ENCODE measurements around the gene RASSF1. TPM values are rescaled to one million over a fixed set of nuclear protein-coding genes. Genes with fewer than 3 reads are reported as not detected.

RASSF1 gene
- total RNA-seq, 1 experiment from 2014 or later: 17.4 TPM

DNA sequence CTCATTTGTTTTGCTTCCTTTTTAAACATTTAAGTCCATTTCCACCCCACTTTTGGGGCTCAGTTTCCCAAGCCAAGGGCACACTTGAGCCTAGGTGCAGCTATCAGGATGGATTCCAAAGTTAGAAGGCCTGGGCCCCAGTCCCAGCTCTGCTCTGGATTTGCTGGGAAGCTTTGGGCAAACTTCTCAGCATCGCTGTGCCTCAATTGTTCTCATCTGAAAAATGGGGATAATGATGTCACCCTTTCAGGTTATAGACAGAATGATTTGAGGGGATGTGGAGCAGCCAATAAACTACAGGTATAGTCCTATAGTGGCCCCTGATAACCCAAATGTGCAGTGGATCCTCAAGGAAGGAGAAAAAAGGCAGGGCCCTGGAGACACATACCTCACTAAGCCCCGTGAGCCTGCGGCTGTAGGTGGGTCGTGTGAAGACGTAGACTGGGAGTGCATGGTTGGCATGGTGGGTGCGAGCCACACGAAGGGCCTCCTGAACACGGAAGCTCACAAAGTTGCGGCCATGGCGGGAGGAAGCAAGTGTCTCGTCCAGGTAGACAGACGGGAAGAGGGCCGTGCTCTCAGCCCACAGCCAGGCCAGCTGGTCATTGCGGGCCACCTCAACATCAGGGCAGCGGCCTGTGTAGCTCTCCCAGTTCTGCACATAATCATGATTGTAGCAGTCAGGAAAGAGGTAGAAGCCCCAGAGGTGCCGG lies 21.3 kb downstream of the RASSF1 start:
- TSS peak; percentile 63 for BruUV-seq (replicated peaks)
- TF ChIP-seq SIN3A (IDR thresholded peaks at IDR 0.05; ENCODE audit: borderline replicate concordance, insufficient read depth, low read depth, low read length) (no peak), TCF7L2 (IDR thresholded peaks at IDR 0.05; ENCODE audit: low read depth, low read length) (no peak), POLR2AphosphoS5 (IDR thresholded peaks at IDR 0.05; ENCODE audit: low read depth, low read length) (no peak)
- TF ChIP-seq, protein P1, sequence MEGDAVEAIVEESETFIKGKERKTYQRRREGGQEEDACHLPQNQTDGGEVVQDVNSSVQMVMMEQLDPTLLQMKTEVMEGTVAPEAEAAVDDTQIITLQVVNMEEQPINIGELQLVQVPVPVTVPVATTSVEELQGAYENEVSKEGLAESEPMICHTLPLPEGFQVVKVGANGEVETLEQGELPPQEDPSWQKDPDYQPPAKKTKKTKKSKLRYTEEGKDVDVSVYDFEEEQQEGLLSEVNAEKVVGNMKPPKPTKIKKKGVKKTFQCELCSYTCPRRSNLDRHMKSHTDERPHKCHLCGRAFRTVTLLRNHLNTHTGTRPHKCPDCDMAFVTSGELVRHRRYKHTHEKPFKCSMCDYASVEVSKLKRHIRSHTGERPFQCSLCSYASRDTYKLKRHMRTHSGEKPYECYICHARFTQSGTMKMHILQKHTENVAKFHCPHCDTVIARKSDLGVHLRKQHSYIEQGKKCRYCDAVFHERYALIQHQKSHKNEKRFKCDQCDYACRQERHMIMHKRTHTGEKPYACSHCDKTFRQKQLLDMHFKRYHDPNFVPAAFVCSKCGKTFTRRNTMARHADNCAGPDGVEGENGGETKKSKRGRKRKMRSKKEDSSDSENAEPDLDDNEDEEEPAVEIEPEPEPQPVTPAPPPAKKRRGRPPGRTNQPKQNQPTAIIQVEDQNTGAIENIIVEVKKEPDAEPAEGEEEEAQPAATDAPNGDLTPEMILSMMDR (IDR thresholded peaks at IDR 0.05): no peak
- TF ChIP-seq, protein P2, sequence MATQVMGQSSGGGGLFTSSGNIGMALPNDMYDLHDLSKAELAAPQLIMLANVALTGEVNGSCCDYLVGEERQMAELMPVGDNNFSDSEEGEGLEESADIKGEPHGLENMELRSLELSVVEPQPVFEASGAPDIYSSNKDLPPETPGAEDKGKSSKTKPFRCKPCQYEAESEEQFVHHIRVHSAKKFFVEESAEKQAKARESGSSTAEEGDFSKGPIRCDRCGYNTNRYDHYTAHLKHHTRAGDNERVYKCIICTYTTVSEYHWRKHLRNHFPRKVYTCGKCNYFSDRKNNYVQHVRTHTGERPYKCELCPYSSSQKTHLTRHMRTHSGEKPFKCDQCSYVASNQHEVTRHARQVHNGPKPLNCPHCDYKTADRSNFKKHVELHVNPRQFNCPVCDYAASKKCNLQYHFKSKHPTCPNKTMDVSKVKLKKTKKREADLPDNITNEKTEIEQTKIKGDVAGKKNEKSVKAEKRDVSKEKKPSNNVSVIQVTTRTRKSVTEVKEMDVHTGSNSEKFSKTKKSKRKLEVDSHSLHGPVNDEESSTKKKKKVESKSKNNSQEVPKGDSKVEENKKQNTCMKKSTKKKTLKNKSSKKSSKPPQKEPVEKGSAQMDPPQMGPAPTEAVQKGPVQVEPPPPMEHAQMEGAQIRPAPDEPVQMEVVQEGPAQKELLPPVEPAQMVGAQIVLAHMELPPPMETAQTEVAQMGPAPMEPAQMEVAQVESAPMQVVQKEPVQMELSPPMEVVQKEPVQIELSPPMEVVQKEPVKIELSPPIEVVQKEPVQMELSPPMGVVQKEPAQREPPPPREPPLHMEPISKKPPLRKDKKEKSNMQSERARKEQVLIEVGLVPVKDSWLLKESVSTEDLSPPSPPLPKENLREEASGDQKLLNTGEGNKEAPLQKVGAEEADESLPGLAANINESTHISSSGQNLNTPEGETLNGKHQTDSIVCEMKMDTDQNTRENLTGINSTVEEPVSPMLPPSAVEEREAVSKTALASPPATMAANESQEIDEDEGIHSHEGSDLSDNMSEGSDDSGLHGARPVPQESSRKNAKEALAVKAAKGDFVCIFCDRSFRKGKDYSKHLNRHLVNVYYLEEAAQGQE (IDR thresholded peaks at IDR 0.05; ENCODE audit: insufficient read depth in 1 of 2, low read depth in 2 of 2, low read length in 1 of 2): no peak
- Histone ChIP-seq H3K4me3 (ENCODE audit: low read depth in 2 of 2, low read length in 2 of 2) (no peak overlapping the region), H3K9me3 (ENCODE audit: control insufficient read depth, insufficient read depth, low read depth, low read length) (no peaks in the 10 kb centered on the region), H3K27me3 (ENCODE audit: control insufficient read depth, insufficient read depth, low read length) (no peaks in the 10 kb centered on the region), H3K27ac (ENCODE audit: low read length) (no peak overlapping the region), H3K4me1 (ENCODE audit: control insufficient read depth, insufficient read depth, low read length) (peaks cover 20% of the 10 kb centered on the region), H3K36me3 (ENCODE audit: control insufficient read depth, insufficient read depth, low read length) (no peaks in the 10 kb centered on the region; the same call in 1 of the 2 replicates)
- intact Hi-C loops (cut with micrococcal nuclease; ENCODE audit: unreplicated experiment): no loop called here
- DNase-seq (ENCODE audit: low read depth, low spot score) (no peak), ATAC-seq (no peak)
- ChIA-PET POLR2A (interaction anchor here (0.5 to 0.6 kb wide), 2 partner anchors 84 to 217 kb away, joined by 3 to 5 read pairs; partner anchors contain the start of gene GNAI2), CTCF (no interaction called here)
- in situ Hi-C loops (cut with HindIII; ENCODE audit: low pct_unique_long_range_greater_than_20kb, low sequenced_read_pairs): no loop called here

DNA sequence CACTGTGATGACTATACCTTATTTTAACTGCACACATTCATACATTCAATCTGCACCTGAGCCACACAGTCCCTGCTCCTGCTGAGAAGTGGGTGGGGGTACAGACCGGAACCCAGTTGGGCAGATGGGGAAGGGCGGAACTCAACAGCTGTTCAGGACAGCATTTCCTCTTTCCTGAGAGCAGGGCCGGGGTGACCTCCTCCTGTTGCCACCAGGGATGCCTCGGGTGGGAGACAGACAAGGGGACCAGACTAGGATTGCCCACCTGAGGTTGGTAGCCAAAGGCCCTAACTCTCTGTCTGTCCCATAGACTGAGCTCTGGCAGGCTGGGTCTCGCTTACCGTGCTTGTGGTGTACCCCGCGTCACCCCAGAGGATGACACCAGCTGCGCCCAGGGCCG lies 22.0 kb downstream of the RASSF1 start:
- DNase-seq (ENCODE audit: low read depth, low spot score) (no peak), ATAC-seq (no peak)
- TF ChIP-seq SIN3A (IDR thresholded peaks at IDR 0.05; ENCODE audit: borderline replicate concordance, insufficient read depth, low read depth, low read length): no peak
- TF ChIP-seq, protein P1 (IDR thresholded peaks at IDR 0.05): no peak
- TF ChIP-seq, protein P2 (IDR thresholded peaks at IDR 0.05; ENCODE audit: insufficient read depth in 1 of 2, low read depth in 2 of 2, low read length in 1 of 2): no peak
- no peak for TF ChIP-seq POLR2AphosphoS5 (IDR thresholded peaks at IDR 0.05; ENCODE audit: low read depth, low read length)
- no peak for TF ChIP-seq TCF7L2 (IDR thresholded peaks at IDR 0.05; ENCODE audit: low read depth, low read length)
- Histone ChIP-seq H3K4me3 (ENCODE audit: low read depth in 2 of 2, low read length in 2 of 2) (no peak overlapping the region), H3K27me3 (ENCODE audit: control insufficient read depth, insufficient read depth, low read length) (no peaks in the 10 kb centered on the region), H3K27ac (ENCODE audit: low read length) (no peak overlapping the region), H3K9me3 (ENCODE audit: control insufficient read depth, insufficient read depth, low read depth, low read length) (no peaks in the 10 kb centered on the region), H3K36me3 (ENCODE audit: control insufficient read depth, insufficient read depth, low read length) (no peaks in the 10 kb centered on the region; the same call in 1 of the 2 replicates), H3K4me1 (ENCODE audit: control insufficient read depth, insufficient read depth, low read length) (peaks cover 20% of the 10 kb centered on the region)
- no TSS peak for BruUV-seq (replicated peaks)
- ChIA-PET CTCF (no interaction called here), POLR2A (interaction anchor here (0.5 kb wide), 1 partner anchor 83 kb away, joined by 5 read pairs; the partner anchor contains the start of gene GNAI2)
- in situ Hi-C loops (cut with HindIII; ENCODE audit: low pct_unique_long_range_greater_than_20kb, low sequenced_read_pairs): no loop called here
- intact Hi-C loops (cut with micrococcal nuclease; ENCODE audit: unreplicated experiment): no loop called here

All from Panc1 (cell line).